SU-DHL-6 (cell line): ENCODE results near the gene ATG2B.

Experiments used
- H2AFZ ChIP-seq: fragments of 200-600 bp; sonication (generic); 2 replicates; pipeline ENCODE4 v1.6.1; 2014; ENCODE audit warnings: low read depth, mild to moderate bottlenecking, moderate library complexity, mixed read lengths, antibody characterized with exemption, low read length; ENCODE audit not compliant: severe bottlenecking
- H3F3A ChIP-seq: fragments of 200-600 bp; shearing (Covaris generic); 2 replicates; pipeline ENCODE4 v1.6.0; 2016; ENCODE audit warnings: antibody characterized with exemption, mild to moderate bottlenecking; ENCODE audit not compliant: insufficient read depth
- H3K27ac ChIP-seq: fragments of 200-600 bp; sonication (generic); 2 replicates; pipeline ENCODE4 v1.5.1; 2016; ENCODE audit warnings: low read depth, mild to moderate bottlenecking, low read length, moderate library complexity, mixed read lengths
- H3K27me3 ChIP-seq: fragments of 200-600 bp; sonication (generic), shearing (Covaris generic); 2 replicates; pipeline ENCODE4 v1.6.0; 2014; ENCODE audit warnings: mild to moderate bottlenecking, low read length
- H3K36me3 ChIP-seq: fragments of 200-600 bp; sonication (generic); 2 replicates; pipeline ENCODE4 v1.6.1; 2014; ENCODE audit warnings: mild to moderate bottlenecking, low read length, mixed read lengths
- H3K4me2 ChIP-seq: fragments of 300-600, 200-600 bp; shearing (Covaris generic), sonication (generic); 2 replicates; pipeline ENCODE4 v1.6.0; 2014; ENCODE audit warnings: low read length, low read depth, mild to moderate bottlenecking; ENCODE audit not compliant: poor library complexity, severe bottlenecking
- H3K4me3 ChIP-seq: fragments of 200-600 bp; sonication (generic); 2 replicates; pipeline ENCODE4 v1.5.1; 2014; ENCODE audit warnings: antibody characterized with exemption, low read length, mild to moderate bottlenecking, mixed read lengths; ENCODE audit not compliant: insufficient read depth, poor library complexity, severe bottlenecking
- H3K79me2 ChIP-seq: fragments of 200-600 bp; sonication (generic); 2 replicates; pipeline ENCODE4 v1.6.1; 2014; ENCODE audit warnings: mild to moderate bottlenecking, low read length, moderate library complexity; ENCODE audit not compliant: insufficient read depth
- H3K9ac ChIP-seq: fragments of 200-600 bp; sonication (generic); 2 replicates; pipeline ENCODE4 v1.7.0; 2014; ENCODE audit warnings: mild to moderate bottlenecking, low read length
- H3K9me2 ChIP-seq: fragments of 200-600 bp; sonication (generic); replicated peaks from 2 replicates; pipeline ENCODE4 v1.6.1; 2014; ENCODE audit warnings: low read length; ENCODE audit not compliant: insufficient read depth
- H3K9me3 ChIP-seq: fragments of 200-600 bp; sonication (generic); 2 replicates; pipeline ENCODE4 v1.6.1; 2014; ENCODE audit warnings: low read length, mixed read lengths; ENCODE audit not compliant: insufficient read depth
- H4K20me1 ChIP-seq: fragments of 200-600 bp; sonication (generic); 2 replicates; pipeline ENCODE4 v1.6.1; 2014; ENCODE audit warnings: low read depth, mild to moderate bottlenecking, antibody characterized with exemption, low read length, moderate library complexity, mixed read lengths
- EZH2phosphoT487 ChIP-seq: fragments of 200-600 bp; sonication (generic), shearing (Covaris generic); conservative IDR thresholded peaks from 2 replicates; pipeline ENCODE4 v1.6.1; 2018; ENCODE audit warnings: mild to moderate bottlenecking, antibody characterized with exemption, low read length, moderate library complexity, mixed read lengths
- TF ChIP-seq, protein P1 (sequence below): fragments of 200-600 bp; sonication (generic); IDR thresholded peaks from one replicate; pipeline ENCODE4 v1.5.1; 2017; ENCODE audit warnings: antibody characterized with exemption, mild to moderate bottlenecking, low read length, moderate library complexity; ENCODE audit not compliant: insufficient read depth, poor library complexity, severe bottlenecking

ATG2B gene

GRCh38 chr14:96260341-96260821 is 102.8 kb downstream of the ATG2B start:
- Histone ChIP-seq H3K27ac (no peak overlapping the region), H3K36me3 (no peaks in the 10 kb centered on the region), H3K79me2 (no peaks in the 10 kb centered on the region), H3F3A (no peaks in the 10 kb centered on the region), H3K9me2 (no peaks in the 10 kb centered on the region), H4K20me1 (no peaks in the 10 kb centered on the region), H3K9ac (no peak overlapping the region), H3K4me3 (no peak overlapping the region), H3K4me2 (no peak overlapping the region), H3K27me3 (no peaks in the 10 kb centered on the region), H3K9me3 (no peaks in the 10 kb centered on the region), H2AFZ (no peak overlapping the region)
- no peak for TF ChIP-seq EZH2phosphoT487
- TF ChIP-seq, protein P1, sequence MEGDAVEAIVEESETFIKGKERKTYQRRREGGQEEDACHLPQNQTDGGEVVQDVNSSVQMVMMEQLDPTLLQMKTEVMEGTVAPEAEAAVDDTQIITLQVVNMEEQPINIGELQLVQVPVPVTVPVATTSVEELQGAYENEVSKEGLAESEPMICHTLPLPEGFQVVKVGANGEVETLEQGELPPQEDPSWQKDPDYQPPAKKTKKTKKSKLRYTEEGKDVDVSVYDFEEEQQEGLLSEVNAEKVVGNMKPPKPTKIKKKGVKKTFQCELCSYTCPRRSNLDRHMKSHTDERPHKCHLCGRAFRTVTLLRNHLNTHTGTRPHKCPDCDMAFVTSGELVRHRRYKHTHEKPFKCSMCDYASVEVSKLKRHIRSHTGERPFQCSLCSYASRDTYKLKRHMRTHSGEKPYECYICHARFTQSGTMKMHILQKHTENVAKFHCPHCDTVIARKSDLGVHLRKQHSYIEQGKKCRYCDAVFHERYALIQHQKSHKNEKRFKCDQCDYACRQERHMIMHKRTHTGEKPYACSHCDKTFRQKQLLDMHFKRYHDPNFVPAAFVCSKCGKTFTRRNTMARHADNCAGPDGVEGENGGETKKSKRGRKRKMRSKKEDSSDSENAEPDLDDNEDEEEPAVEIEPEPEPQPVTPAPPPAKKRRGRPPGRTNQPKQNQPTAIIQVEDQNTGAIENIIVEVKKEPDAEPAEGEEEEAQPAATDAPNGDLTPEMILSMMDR, result no peak

GRCh38 chr14:96257900-96258299 is 105.2 kb downstream of the ATG2B start:
- Histone ChIP-seq H3K9me3 (no peaks in the 10 kb centered on the region), H4K20me1 (no peaks in the 10 kb centered on the region), H3K9ac (no peak overlapping the region), H3K79me2 (no peaks in the 10 kb centered on the region), H2AFZ (no peak overlapping the region), H3K4me2 (no peak overlapping the region), H3K4me3 (no peak overlapping the region), H3K36me3 (no peaks in the 10 kb centered on the region), H3K9me2 (no peaks in the 10 kb centered on the region), H3K27ac (no peak overlapping the region), H3F3A (no peaks in the 10 kb centered on the region), H3K27me3 (no peaks in the 10 kb centered on the region)
- TF ChIP-seq, protein P1, result no peak
- TF ChIP-seq EZH2phosphoT487, result no peak

GRCh38 chr14:96257056-96257455 is 106.1 kb downstream of the ATG2B start:
- H3K79me2 ChIP-seq, result no peaks in the 10 kb centered on the region
- no peaks in the 10 kb centered on the region for H3F3A ChIP-seq
- no peak overlapping the region for H3K4me2 ChIP-seq
- H4K20me1 ChIP-seq, result no peaks in the 10 kb centered on the region
- no peaks in the 10 kb centered on the region for H3K9me3 ChIP-seq
- no peak overlapping the region for H2AFZ ChIP-seq
- TF ChIP-seq, protein P1, result no peak
- TF ChIP-seq EZH2phosphoT487, result no peak
- H3K27ac ChIP-seq, result no peak overlapping the region
- H3K9me2 ChIP-seq, result no peaks in the 10 kb centered on the region
- no peaks in the 10 kb centered on the region for H3K36me3 ChIP-seq
- H3K9ac ChIP-seq, result no peak overlapping the region
- no peak overlapping the region for H3K4me3 ChIP-seq
- no peaks in the 10 kb centered on the region for H3K27me3 ChIP-seq
